K562 (cell line): Measurements from ENCODE around the gene ZNF778. TPM values are rescaled to one million over a fixed set of nuclear protein-coding genes. Genes with fewer than 3 reads are reported as not detected.
A peak's percentile ranks its signal among the peaks of the same experiment; 100 is the strongest.

Source experiments
- MTA2 ChIP-seq: fragments of 450-650 bp; IDR thresholded peaks from 2 replicates; pipeline ENCODE4 v1.6.1; 2016; ENCODE audit warnings: low read depth
- POLR2AphosphoS2 ChIP-seq: IDR thresholded peaks from 2 replicates; pipeline ENCODE4 v1.6.1; 2012; ENCODE audit warnings: low read length, improper control_type of control experiment
- POLR2B ChIP-seq: fragments of 450-650 bp; IDR thresholded peaks from 2 replicates; pipeline ENCODE4 v1.6.1; 2018; ENCODE audit warnings: low read depth; ENCODE audit not compliant: partially characterized antibody
- RBM39 ChIP-seq: fragments of 200-400 bp; formaldehyde crosslinking; optimal IDR thresholded peaks from 2 replicates; pipeline ENCODE3; 2018; ENCODE audit warnings: low read depth, low read length
- USF1 ChIP-seq: sonication (generic); formaldehyde crosslinking; IDR thresholded peaks from 2 replicates; pipeline ENCODE4 v1.9.0; 2022; ENCODE audit warnings: mild to moderate bottlenecking, missing genetic modification reagents
- USF2 ChIP-seq: sonication (generic); formaldehyde crosslinking; IDR thresholded peaks from 2 replicates; pipeline ENCODE4 v1.5.0; 2020; ENCODE audit warnings: missing genetic modification reagents
- ZBED1 ChIP-seq: IDR thresholded peaks from 2 replicates; pipeline ENCODE4 v1.6.1; 2014
- ZBTB17 ChIP-seq: fragments of 450-650 bp; formaldehyde crosslinking; IDR thresholded peaks from 2 replicates; pipeline ENCODE4 v1.4.0; 2020; ENCODE audit warnings: mild to moderate bottlenecking
- ZNF57 ChIP-seq: fragments of 450-650 bp; formaldehyde crosslinking; IDR thresholded peaks from 2 replicates; pipeline ENCODE4 v1.4.0; 2020; ENCODE audit warnings: mild to moderate bottlenecking, moderate library complexity
- ZNF586 ChIP-seq: fragments of 450-650 bp; formaldehyde crosslinking; conservative IDR thresholded peaks from 2 replicates; pipeline ENCODE4 v1.4.0; 2020; ENCODE audit warnings: mild to moderate bottlenecking, moderate library complexity
- ZNF75A ChIP-seq: fragments of 450-650 bp; formaldehyde crosslinking; IDR thresholded peaks from 2 replicates; pipeline ENCODE4 v1.4.0; 2020; ENCODE audit warnings: mild to moderate bottlenecking
- polyA plus RNA-seq, 8 experiments: library from polyadenylated mRNA; depleted of rRNA in 4 of 8; stranded (reverse) in 5 of 8; unstranded in 3 of 8; fragments of >200 nt; fragmentation: Nextera tagmentation in 2 of 8; fragmentation: Illumina TruSeq in 1 of 8; extraction: Ambion mirVana in 2 of 8; extraction: Trizol in 1 of 8; gene quantifications; 2 replicates each; pipeline versions ENCODE4 v1.2.1 to v1.2.3, GENCODE V29; 2011 to 2014; ENCODE audit warnings: inconsistent platforms in 1 of 8, missing spikeins in 1 of 8
- total RNA-seq, 7 experiments: library from RNA; depleted of rRNA in 6 of 7; stranded (reverse); fragments of >200 nt in 6 of 7; fragmentation: Illumina TruSeq in 2 of 7; extraction: Trizol in 2 of 7; gene quantifications; 2 replicates each; pipeline versions ENCODE4 v1.2.1 to v1.2.3, GENCODE V29; 2011 to 2021; ENCODE audit warnings: low replicate concordance in 1 of 7
- TF ChIP-seq, protein P1 (sequence below): fragments of 250-450 bp; sonication (Bioruptor Pico); IDR thresholded peaks from 2 replicates; pipeline ENCODE4 v1.4.0; 2020; ENCODE audit warnings: mild to moderate bottlenecking, moderate library complexity
- TF ChIP-seq, protein P2 (sequence below): fragments of 450-650 bp; IDR thresholded peaks from 2 replicates; pipeline ENCODE4 v1.6.1; 2016; ENCODE audit warnings: missing biosample characterization, missing genetic modification characterization
- TF ChIP-seq, protein P3 (sequence below), 2 experiments: fragments of 450-650 bp; formaldehyde crosslinking in 1 of 2; IDR thresholded peaks; 2 replicates each; pipeline versions ENCODE4 v1.4.0 to v1.6.1; 2014 to 2020; ENCODE audit warnings: mild to moderate bottlenecking in 2 of 2, borderline replicate concordance in 1 of 2, low read depth in 1 of 2

Gene ZNF778
- total and polyA plus RNA-seq, 9 of the 15 experiments (the other 6 are each of a cell fraction or from before 2014, with no cell fraction given) = 0.70 to 60.6 (median 7.5) TPM

- no peak for TF ChIP-seq POLR2AphosphoS2
- no peak for TF ChIP-seq ZNF586 (CRISPR knock-in tag)
- no peak for TF ChIP-seq MTA2
- no peak for TF ChIP-seq ZNF75A (CRISPR knock-in tag)
- TF ChIP-seq, protein P1, sequence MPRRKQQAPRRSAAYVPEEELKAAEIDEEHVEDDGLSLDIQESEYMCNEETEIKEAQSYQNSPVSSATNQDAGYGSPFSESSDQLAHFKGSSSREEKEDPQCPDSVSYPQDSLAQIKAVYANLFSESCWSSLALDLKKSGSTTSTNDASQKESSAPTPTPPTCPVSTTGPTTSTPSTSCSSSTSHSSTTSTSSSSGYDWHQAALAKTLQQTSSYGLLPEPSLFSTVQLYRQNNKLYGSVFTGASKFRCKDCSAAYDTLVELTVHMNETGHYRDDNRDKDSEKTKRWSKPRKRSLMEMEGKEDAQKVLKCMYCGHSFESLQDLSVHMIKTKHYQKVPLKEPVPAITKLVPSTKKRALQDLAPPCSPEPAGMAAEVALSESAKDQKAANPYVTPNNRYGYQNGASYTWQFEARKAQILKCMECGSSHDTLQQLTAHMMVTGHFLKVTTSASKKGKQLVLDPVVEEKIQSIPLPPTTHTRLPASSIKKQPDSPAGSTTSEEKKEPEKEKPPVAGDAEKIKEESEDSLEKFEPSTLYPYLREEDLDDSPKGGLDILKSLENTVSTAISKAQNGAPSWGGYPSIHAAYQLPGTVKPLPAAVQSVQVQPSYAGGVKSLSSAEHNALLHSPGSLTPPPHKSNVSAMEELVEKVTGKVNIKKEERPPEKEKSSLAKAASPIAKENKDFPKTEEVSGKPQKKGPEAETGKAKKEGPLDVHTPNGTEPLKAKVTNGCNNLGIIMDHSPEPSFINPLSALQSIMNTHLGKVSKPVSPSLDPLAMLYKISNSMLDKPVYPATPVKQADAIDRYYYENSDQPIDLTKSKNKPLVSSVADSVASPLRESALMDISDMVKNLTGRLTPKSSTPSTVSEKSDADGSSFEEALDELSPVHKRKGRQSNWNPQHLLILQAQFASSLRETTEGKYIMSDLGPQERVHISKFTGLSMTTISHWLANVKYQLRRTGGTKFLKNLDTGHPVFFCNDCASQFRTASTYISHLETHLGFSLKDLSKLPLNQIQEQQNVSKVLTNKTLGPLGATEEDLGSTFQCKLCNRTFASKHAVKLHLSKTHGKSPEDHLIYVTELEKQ = no peak
- TF ChIP-seq, protein P2, sequence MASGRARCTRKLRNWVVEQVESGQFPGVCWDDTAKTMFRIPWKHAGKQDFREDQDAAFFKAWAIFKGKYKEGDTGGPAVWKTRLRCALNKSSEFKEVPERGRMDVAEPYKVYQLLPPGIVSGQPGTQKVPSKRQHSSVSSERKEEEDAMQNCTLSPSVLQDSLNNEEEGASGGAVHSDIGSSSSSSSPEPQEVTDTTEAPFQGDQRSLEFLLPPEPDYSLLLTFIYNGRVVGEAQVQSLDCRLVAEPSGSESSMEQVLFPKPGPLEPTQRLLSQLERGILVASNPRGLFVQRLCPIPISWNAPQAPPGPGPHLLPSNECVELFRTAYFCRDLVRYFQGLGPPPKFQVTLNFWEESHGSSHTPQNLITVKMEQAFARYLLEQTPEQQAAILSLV = no peak
- TF ChIP-seq, protein P3, sequence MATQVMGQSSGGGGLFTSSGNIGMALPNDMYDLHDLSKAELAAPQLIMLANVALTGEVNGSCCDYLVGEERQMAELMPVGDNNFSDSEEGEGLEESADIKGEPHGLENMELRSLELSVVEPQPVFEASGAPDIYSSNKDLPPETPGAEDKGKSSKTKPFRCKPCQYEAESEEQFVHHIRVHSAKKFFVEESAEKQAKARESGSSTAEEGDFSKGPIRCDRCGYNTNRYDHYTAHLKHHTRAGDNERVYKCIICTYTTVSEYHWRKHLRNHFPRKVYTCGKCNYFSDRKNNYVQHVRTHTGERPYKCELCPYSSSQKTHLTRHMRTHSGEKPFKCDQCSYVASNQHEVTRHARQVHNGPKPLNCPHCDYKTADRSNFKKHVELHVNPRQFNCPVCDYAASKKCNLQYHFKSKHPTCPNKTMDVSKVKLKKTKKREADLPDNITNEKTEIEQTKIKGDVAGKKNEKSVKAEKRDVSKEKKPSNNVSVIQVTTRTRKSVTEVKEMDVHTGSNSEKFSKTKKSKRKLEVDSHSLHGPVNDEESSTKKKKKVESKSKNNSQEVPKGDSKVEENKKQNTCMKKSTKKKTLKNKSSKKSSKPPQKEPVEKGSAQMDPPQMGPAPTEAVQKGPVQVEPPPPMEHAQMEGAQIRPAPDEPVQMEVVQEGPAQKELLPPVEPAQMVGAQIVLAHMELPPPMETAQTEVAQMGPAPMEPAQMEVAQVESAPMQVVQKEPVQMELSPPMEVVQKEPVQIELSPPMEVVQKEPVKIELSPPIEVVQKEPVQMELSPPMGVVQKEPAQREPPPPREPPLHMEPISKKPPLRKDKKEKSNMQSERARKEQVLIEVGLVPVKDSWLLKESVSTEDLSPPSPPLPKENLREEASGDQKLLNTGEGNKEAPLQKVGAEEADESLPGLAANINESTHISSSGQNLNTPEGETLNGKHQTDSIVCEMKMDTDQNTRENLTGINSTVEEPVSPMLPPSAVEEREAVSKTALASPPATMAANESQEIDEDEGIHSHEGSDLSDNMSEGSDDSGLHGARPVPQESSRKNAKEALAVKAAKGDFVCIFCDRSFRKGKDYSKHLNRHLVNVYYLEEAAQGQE (IDR thresholded peaks at IDR 0.05; ENCODE audit: borderline replicate concordance) = no peak
- TF ChIP-seq, protein P3 (CRISPR knock-in tag; IDR thresholded peaks at IDR 0.05; ENCODE audit: low read depth) = no peak
- TF ChIP-seq ZNF57 = no peak
- TF ChIP-seq POLR2B = no peak
- peak; percentile 81 for TF ChIP-seq USF1
- no peak for TF ChIP-seq ZBTB17 (CRISPR knock-in tag)
- TF ChIP-seq ZBED1 = no peak
- TF ChIP-seq USF2 (CRISPR knock-in tag) = peak; percentile 45
- TF ChIP-seq RBM39 = no peak
Measured at GRCh38 chr16:89187770-89188392, 29.6 kb upstream of the ZNF778 start (continued).
